ENCODE measurements around the gene PAQR8.

DNA sequence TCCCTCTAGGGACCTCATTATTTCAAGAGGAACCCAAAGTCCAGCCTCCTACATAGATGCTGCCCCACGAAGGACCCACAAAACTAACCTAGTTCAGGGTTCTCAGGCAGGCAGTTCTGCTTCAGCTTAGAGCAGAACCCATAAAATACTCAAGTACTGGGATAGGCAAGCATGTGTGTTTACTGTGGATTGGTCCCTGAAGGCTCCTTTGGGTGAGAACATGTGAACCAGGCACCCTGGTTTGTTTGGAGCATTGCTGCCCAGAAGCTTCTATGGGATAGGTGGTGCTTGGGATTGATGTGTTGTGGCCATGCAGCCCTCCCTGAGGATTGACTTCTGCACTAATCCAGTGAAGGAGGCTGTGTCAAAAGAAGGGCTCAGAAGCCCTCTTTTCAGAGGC, 43.3 kb downstream of the PAQR8 start:
- TF ChIP-seq CTCF (conservative IDR thresholded peaks at IDR 0.05 in 1 of 2, IDR thresholded peaks at IDR 0.05 in 1 of 2; ENCODE audit: extremely low read depth in 1 of 2, insufficient read depth in 1 of 2, low read depth in 1 of 2, low read length in 2 of 2) = no peak
- TF ChIP-seq EZH2 (IDR thresholded peaks at IDR 0.05; ENCODE audit: borderline replicate concordance, low read length) = no peak
